Panc1 (cell line): ENCODE data around the gene LARP4B. TPM values are rescaled to one million over a fixed set of nuclear protein-coding genes. Genes with fewer than 3 reads are reported as not detected.

Source experiments
- ATAC-seq: fragments of 200-7000 bp; cut with Tn5 transposase; 2 replicates; pipeline ENCODE4 v1.9.1; 2020; ENCODE audit warnings: mild to moderate bottlenecking, moderate library complexity
- BruUV-seq: library from RNA; stranded (reverse); fragments of 400-500 nt; replicated peaks from 2 replicates; lab custom pipeline; 2021; lab: Mats Ljungman, UMichigan
- CTCF ChIA-PET: fragments of 300-600 bp; sonication (Branson Sonifier 250); formaldehyde crosslinking; loops from one replicate; lab custom pipeline; 2022; ENCODE audit warnings: antibody characterized with exemption; lab: Charles Lee
- POLR2A ChIA-PET: fragments of 300-600 bp; sonication (Branson Sonifier 250); formaldehyde crosslinking; loops from one replicate; lab custom pipeline; 2022; ENCODE audit warnings: antibody characterized with exemption; lab: Charles Lee
- DNase-seq: peaks from one replicate; pipeline ENCODE4 v3.0.0-alpha.2; 2010; ENCODE audit warnings: low read depth, low spot score
- H3K27ac ChIP-seq: 2 replicates; pipeline ENCODE4 v1.5.1; 2011; ENCODE audit warnings: mild to moderate bottlenecking, low read length, inconsistent platforms
- H3K27me3 ChIP-seq: fragments of 200-500 bp; sonication (Bioruptor generic); 2 replicates; pipeline ENCODE4 v1.6.0; 2014; ENCODE audit warnings: low read length, inconsistent platforms; ENCODE audit not compliant: control insufficient read depth, insufficient read depth
- H3K36me3 ChIP-seq: fragments of 200-500 bp; sonication (Bioruptor generic); 2 replicates; pipeline ENCODE4 v1.5.1; 2014; ENCODE audit warnings: inconsistent platforms, mild to moderate bottlenecking, low read length, moderate library complexity; ENCODE audit not compliant: control insufficient read depth, insufficient read depth
- H3K4me1 ChIP-seq: 2 replicates; pipeline ENCODE4 v1.5.1; 2011; ENCODE audit warnings: inconsistent platforms, mild to moderate bottlenecking, low read length, moderate library complexity; ENCODE audit not compliant: control insufficient read depth, insufficient read depth
- H3K4me3 ChIP-seq, 2 experiments: 2 replicates each; pipeline ENCODE4 v1.5.1; 2011 to 2012; ENCODE audit warnings: low read depth in 2 of 2, low read length in 2 of 2, mild to moderate bottlenecking in 2 of 2, inconsistent platforms in 1 of 2, moderate library complexity in 1 of 2
- H3K9me3 ChIP-seq: fragments of 200-500 bp; sonication (Bioruptor generic); 2 replicates; pipeline ENCODE4 v1.5.1; 2014; ENCODE audit warnings: low read depth, mild to moderate bottlenecking, inconsistent platforms, low read length, moderate library complexity; ENCODE audit not compliant: control insufficient read depth, insufficient read depth
- POLR2AphosphoS5 ChIP-seq: IDR thresholded peaks from 2 replicates; pipeline ENCODE4 v1.6.1; 2012; ENCODE audit warnings: mild to moderate bottlenecking, low read depth, low read length, moderate library complexity
- SIN3A ChIP-seq: IDR thresholded peaks from 2 replicates; pipeline ENCODE4 v1.6.1; 2012; ENCODE audit warnings: low read depth, mild to moderate bottlenecking, low read length, moderate library complexity, borderline replicate concordance; ENCODE audit not compliant: insufficient read depth
- TCF7L2 ChIP-seq: IDR thresholded peaks from 2 replicates; pipeline ENCODE4 v1.6.1; 2011; ENCODE audit warnings: mild to moderate bottlenecking, low read depth, low read length, inconsistent platforms
- in situ Hi-C: cut with HindIII; loops from 2 replicates; pipeline ENCODE4 v1.10.0; 2016; ENCODE audit warnings: low sequenced_read_pairs, low pct_unique_long_range_greater_than_20kb
- intact Hi-C: fragments of 100-400 bp; cut with micrococcal nuclease; formaldehyde crosslinking; loops from one replicate; pipeline ENCODE4 v1.10.0; 2022; ENCODE audit not compliant: unreplicated experiment
- total RNA-seq: library from RNA; stranded (reverse); gene quantifications from one replicate; pipeline ENCODE4 v1.2.1, GENCODE V29; 2021; ENCODE audit not compliant: unreplicated experiment
- TF ChIP-seq, protein P1 (sequence below): fragments of 450-650 bp; IDR thresholded peaks from 2 replicates; pipeline ENCODE4 v1.5.1; 2017; ENCODE audit warnings: mild to moderate bottlenecking
- TF ChIP-seq, protein P2 (sequence below), 2 experiments: IDR thresholded peaks; 2 replicates each; pipeline ENCODE4 v1.6.1; 2011 to 2012; ENCODE audit warnings: low read depth in 2 of 2, control low read depth in 1 of 2, low read length in 1 of 2, mild to moderate bottlenecking in 1 of 2, moderate library complexity in 1 of 2; ENCODE audit not compliant: insufficient read depth in 1 of 2

Gene LARP4B
- total RNA-seq, 1 experiment from 2014 or later = 87.0 TPM

DNA sequence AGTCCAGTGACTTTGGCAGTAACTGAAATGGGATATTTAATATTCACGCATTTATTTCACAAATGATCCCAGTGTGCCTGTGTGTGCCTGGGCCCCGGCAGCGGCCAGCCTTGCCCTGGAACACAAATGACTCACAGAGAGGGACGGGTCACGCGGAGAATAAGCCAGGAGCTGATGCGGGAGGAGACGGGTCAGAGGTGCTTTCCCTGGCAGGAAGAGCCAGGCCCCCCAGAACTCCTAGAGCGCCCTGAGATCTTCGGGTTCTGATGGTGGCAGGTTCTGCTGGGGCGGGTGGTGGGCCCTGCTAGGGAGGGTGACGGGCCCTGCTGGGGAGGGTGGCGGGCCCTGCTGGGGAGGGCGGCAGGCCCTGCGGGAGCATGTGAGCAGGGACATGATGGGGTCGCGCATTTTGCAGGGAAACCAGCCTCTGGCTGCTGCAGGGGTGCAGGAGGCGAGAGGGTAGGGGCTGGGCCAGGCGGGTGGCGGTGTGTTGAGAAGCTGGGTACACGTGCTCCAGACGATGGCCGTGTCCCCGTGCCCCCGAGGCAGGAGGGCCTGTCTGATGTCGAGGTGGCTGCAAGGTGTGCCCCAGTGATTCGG lies 157.8 kb downstream of the LARP4B start:
- ATAC-seq (no peak), DNase-seq (no peak)
- Histone ChIP-seq H3K36me3 (no peaks in the 10 kb centered on the region), H3K27ac (no peak overlapping the region), H3K27me3 (no peaks in the 10 kb centered on the region), H3K4me1 (no peaks in the 10 kb centered on the region), H3K9me3 (no peaks in the 10 kb centered on the region), H3K4me3 (no peak overlapping the region)
- in situ Hi-C loops (no loop called here), intact Hi-C loops (no loop called here)
- POLR2A ChIA-PET = no interaction called here
- TF ChIP-seq POLR2AphosphoS5 (no peak), SIN3A (no peak), TCF7L2 (no peak)
- TF ChIP-seq, protein P1, sequence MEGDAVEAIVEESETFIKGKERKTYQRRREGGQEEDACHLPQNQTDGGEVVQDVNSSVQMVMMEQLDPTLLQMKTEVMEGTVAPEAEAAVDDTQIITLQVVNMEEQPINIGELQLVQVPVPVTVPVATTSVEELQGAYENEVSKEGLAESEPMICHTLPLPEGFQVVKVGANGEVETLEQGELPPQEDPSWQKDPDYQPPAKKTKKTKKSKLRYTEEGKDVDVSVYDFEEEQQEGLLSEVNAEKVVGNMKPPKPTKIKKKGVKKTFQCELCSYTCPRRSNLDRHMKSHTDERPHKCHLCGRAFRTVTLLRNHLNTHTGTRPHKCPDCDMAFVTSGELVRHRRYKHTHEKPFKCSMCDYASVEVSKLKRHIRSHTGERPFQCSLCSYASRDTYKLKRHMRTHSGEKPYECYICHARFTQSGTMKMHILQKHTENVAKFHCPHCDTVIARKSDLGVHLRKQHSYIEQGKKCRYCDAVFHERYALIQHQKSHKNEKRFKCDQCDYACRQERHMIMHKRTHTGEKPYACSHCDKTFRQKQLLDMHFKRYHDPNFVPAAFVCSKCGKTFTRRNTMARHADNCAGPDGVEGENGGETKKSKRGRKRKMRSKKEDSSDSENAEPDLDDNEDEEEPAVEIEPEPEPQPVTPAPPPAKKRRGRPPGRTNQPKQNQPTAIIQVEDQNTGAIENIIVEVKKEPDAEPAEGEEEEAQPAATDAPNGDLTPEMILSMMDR = no peak
- TF ChIP-seq, protein P2, sequence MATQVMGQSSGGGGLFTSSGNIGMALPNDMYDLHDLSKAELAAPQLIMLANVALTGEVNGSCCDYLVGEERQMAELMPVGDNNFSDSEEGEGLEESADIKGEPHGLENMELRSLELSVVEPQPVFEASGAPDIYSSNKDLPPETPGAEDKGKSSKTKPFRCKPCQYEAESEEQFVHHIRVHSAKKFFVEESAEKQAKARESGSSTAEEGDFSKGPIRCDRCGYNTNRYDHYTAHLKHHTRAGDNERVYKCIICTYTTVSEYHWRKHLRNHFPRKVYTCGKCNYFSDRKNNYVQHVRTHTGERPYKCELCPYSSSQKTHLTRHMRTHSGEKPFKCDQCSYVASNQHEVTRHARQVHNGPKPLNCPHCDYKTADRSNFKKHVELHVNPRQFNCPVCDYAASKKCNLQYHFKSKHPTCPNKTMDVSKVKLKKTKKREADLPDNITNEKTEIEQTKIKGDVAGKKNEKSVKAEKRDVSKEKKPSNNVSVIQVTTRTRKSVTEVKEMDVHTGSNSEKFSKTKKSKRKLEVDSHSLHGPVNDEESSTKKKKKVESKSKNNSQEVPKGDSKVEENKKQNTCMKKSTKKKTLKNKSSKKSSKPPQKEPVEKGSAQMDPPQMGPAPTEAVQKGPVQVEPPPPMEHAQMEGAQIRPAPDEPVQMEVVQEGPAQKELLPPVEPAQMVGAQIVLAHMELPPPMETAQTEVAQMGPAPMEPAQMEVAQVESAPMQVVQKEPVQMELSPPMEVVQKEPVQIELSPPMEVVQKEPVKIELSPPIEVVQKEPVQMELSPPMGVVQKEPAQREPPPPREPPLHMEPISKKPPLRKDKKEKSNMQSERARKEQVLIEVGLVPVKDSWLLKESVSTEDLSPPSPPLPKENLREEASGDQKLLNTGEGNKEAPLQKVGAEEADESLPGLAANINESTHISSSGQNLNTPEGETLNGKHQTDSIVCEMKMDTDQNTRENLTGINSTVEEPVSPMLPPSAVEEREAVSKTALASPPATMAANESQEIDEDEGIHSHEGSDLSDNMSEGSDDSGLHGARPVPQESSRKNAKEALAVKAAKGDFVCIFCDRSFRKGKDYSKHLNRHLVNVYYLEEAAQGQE (IDR thresholded peaks at IDR 0.05; ENCODE audit: insufficient read depth in 1 of 2, low read depth in 2 of 2, low read length in 1 of 2) = no peak
- CTCF ChIA-PET = no interaction called here
- no TSS peak for BruUV-seq

DNA sequence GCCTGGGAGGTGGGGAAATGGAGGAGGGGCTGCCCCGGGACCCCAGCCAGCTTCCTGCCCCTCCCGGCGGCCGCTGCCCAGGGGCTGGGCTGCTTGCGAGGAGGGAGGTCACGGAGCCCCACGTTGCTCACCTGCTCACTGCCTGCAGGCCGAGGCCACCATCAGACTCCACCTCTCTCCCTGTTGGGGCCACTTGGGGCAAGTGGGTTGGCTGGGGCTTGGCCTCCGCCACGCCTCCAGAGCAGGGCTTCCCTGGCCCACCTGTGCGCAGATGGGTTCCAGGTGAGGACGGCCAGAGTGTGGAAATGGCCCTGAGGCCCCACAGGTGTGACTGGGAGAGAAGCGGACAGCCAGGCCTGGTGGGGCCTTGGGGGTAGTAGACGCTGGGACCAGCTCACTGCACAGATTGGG lies 159.3 kb downstream of the LARP4B start:
- DNase-seq (no peak), ATAC-seq (no peak)
- Histone ChIP-seq H3K4me1 (no peaks in the 10 kb centered on the region), H3K36me3 (no peaks in the 10 kb centered on the region), H3K27me3 (no peaks in the 10 kb centered on the region), H3K27ac (no peak overlapping the region), H3K9me3 (0 out of 2 replicates have a peak, but pooled peaks cover 3% of the 10 kb centered on the region), H3K4me3 (no peak overlapping the region)
- BruUV-seq = no TSS peak
- CTCF ChIA-PET = no interaction called here
- in situ Hi-C loops (no loop called here), intact Hi-C loops (no loop called here)
- POLR2A ChIA-PET = no interaction called here
- TF ChIP-seq POLR2AphosphoS5 (no peak), SIN3A (no peak), TCF7L2 (no peak)
- TF ChIP-seq, protein P1 = no peak
- TF ChIP-seq, protein P2 (IDR thresholded peaks at IDR 0.05; ENCODE audit: insufficient read depth in 1 of 2, low read depth in 2 of 2, low read length in 1 of 2) = no peak
